A172 (cell line): ENCODE results near the gene STARD8. TPM values are rescaled to one million over a fixed set of nuclear protein-coding genes. Genes with fewer than 3 reads are reported as not detected.
A peak's percentile ranks its signal among the peaks of the same experiment; 100 is the strongest.

ENCODE experiments used
- DNase-seq: peaks from one replicate; pipeline ENCODE4 v3.0.0-alpha.2; 2015; ENCODE audit warnings: low spot score
- total RNA-seq: library from RNA; depleted of rRNA; stranded (reverse); fragments of >200 nt; shearing (Covaris generic); gene quantifications from 2 replicates; pipeline ENCODE4 v1.2.3, GENCODE V29; 2014

STARD8 gene
- total RNA-seq, 1 experiment from 2014 or later = 4.9 TPM

GRCh38 chrX:68691921-68692320 is 44.5 kb downstream of the STARD8 start:
- DNase-seq = no peak

DNA sequence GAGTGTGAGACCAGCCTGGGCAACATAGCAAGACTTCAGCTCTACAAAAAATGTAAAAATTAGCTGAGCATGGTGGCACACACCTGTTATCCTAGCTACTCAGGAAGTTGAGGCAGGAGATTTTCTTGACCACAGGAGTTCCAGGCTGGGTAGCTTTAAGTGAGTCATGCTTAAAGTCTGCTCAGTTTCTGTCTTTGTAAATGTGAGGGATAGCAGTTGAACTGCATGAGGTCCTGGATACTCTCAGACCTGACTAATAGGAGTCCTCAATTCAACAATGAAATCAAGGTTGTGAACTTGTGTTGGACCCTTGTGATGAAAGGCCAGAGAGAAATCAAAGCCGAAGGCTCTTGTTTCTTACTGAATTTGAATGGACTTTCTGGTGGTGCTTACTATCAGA is 45.2 kb downstream of the STARD8 start:
- DNase-seq = peak; percentile 31

GRCh38 chrX:68693481-68694434 is 46.3 kb downstream of the STARD8 start:
- peak; percentile 56 for DNase-seq

DNA sequence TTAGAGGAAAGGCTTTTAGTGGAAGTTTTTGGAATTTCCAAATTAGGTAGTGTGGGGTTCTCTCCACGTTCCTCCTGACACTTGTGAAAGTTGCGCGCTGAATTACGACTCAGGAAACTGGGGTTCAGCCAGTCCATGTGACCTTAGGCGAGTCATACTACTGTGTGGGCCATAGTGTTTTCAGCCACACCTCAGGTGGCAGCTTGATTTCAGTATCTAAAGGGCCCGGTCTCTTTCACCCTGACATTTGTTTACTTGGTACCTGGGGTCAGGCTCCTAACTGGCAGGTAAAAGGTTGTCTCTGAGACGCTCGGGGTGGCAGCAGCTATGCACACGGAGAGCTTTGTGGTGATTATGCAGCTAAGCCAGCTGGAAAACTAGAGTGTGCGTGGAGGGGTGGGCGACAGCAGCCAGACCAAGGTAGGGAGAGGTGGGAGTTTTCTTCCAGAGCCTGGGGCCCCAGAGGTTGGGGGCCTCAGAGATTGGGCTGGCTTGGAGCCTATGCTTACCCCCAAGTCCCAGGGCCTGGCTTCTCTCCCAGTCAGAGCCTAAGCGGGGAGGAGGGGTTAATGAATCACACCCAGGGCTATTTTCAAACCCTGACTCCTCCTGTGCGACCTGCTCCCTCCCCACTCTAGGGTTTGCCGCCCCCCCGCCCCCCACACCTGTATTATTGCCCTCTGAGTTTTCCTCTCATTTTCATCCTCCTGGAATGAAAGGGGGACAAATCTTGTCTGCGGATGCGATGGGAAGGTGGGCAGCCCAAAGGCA is 47.2 kb downstream of the STARD8 start:
- peak; percentile 10 for DNase-seq

DNA sequence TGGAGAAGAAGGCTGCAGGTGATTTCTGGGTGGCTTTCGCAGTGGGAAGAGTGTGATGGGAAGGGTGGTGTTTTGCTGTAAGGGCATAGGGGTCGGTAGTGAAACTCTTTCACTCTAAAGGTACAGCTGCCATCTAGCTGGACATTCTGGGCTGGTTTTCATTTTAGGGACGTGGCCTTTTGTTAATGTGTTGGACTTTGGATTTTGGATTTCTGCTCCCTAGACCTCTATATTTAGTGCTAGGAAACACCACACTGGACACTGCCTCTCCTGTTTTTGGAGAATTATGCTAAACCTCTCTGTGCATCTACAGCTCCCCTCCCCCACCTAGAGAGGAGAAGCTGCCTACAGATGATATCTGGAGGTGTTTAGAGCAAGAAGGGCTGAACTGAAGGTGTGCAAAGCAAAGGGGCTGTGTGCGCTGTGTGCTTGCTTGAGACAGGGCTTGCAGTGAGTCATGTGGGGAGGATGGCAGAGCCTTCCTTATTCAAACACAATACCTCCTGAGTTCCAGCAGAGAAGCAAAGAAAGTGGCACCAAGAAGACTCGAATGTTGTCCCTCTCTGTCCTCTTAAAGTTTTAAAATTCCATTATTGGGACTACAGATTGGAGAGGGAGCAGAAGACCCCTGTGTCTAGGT is 47.9 kb downstream of the STARD8 start:
- DNase-seq = no peak

- DNase-seq = no peak
Observed at GRCh38 chrX:68696267-68696990, 49.0 kb downstream of the STARD8 start.

GRCh38 chrX:68697036-68697435 is 49.6 kb downstream of the STARD8 start:
- no peak for DNase-seq

GRCh38 chrX:68697465-68698125 is 50.1 kb downstream of the STARD8 start:
- DNase-seq = no peak

DNA sequence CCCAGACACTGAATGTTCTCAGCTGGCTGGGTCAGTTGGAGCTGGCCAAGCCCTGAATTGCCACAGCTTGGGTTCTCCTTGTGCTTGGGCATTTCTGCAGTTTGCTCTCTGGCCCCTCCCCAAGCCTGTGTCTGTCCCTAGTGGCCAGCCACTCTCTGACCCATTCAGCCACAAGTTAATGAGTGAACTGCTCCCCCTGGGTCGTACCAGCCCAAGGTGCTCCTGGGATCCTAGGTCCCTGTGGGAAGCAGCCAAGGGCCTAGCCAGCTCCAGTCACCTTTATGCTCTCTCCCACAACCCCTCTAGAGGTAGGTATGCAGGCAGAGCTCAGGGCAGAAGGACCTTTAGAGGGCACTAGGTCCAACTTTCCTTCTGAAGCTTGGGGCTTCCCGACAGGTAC is 51.5 kb downstream of the STARD8 start:
- no peak for DNase-seq

DNA sequence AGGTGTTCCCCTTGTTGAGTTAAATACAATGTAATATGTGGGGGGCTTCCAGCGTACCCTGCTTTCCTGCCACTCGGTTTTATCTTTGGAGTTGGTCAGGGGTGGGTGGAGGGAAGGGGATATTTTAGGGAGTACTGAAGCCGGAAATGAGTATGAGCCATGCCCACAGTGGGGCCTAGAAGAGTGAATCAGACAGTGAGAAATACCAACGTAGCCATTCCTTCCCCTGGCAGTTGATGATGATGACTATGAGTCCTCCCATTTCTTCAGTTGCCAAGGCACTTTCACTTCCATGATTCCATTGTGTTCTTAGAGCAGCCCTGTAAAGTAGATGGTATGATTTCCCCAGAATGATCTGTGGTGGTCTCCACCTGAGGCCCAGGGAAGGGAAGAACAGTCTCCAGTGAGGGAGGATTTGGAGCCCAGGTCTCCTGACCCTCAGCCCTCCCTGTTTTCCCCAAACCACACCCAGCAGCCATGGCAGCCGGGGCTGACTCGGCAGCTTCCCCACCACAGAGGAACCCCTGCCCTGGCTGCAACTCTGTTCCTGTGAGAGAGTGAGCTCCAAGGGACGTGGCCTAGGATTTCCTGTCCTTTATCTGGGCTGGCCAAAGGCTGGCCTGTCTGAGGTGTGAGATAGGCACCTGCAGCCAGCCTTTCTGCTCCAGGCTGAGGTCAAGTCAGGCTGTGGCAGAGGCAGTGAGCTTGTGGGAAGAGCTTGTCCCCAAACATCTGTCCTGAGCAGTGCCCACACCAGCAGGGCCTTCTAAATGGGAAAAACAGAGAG is 52.7 kb downstream of the STARD8 start:
- DNase-seq = peak; percentile 79

GRCh38 chrX:68703369-68703768 is 55.9 kb downstream of the STARD8 start:
- no peak for DNase-seq

GRCh38 chrX:68703846-68704245 is 56.4 kb downstream of the STARD8 start:
- no peak for DNase-seq

DNA sequence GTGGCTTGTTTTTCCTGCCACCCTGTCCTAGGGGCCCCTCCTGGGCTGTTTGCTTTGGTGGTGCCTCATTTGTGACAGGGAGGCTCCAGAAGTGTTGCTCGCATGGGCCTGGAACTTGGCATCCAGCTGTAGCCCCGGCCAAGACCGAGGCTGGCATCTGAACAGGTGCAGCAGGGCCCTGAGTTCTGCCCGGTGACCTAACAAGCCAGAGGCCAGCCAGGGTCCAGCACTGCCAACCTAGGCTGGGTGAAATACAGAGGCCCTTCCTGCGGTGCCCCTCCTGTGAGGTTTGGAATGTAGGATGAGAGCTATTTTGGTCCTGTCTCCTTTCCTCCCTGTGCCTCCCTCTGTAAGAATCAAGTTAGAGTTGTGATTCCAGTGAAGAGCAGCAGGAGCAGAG is 58.5 kb downstream of the STARD8 start:
- DNase-seq = no peak

GRCh38 chrX:68708503-68709290 is 61.2 kb downstream of the STARD8 start:
- no peak for DNase-seq

DNA sequence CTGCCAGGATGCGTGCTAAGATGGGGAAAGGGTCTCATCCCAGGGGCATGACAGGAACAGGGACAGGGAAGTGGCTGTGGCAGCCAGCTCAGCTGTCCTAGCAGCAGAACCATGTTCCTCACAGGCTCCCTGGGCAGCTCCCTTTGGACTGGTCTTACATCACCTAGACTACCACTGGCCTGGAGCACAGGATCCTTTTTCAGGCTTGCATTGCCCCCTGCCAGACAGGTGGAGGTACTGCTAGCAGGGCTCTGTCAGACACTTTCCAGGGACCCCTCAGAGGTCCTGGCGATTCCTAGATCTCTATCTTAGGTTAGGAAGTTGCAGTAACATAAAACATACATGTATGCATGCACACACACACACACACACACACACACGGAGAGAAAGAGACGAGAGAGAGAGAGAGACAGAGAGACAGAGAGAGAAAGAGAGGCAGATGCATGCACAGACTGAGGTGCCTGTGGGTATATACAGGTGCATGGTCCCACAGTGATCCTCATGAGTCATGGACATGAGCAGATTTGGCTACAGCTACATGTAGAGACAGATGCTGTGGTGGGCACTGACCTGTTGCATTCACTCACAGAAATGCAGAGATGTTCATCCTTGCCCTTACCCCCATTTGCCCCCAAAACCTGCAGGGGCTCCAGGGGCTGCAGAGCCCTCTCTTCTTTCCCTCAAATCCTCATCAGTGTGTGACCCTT is 63.6 kb downstream of the STARD8 start:
- DNase-seq = peak; percentile 42

DNA sequence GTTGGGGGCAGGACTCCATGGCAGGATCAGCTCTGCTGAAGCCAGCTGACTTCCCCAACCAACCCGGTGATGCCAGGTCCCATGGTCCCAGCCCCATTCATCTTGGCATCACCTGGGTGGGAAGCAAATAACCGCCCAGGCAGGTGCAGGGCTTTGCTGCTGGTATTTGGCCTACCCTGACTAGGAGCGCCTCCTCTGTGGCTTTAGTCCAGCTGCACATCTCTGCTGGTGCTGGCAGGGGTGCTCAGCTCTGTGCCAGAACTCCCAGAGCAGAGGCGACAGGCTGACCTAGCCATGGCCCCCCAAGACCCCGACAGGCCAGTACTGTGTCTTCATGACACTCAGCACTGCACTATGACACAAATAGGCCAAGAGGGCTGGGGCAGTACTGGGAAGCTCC is 64.4 kb downstream of the STARD8 start:
- DNase-seq = no peak

DNA sequence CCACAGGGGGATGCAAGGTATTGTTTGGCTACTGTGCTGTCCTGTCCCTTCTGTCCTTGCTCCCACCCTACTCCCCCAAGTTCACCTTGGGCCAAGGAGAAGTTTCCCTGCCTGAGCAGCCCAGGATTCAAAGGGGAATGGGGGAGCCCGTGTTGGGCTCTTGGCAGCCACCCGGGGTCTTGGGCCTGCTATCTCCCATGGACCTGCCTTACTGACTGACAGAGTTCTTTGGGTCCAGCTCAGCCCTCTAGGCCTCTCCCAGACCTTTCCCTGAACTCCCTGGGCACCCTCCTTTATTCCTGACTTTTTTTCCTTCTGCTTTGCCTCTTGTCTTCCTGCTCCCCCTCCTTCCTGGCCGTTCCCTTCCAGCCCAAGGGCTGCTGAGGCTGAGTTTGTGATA is 67.4 kb downstream of the STARD8 start:
- no peak for DNase-seq

GRCh38 chrX:68717196-68717595 is 69.7 kb downstream of the STARD8 start:
- DNase-seq = no peak
